GM23338 (cell line): ENCODE results near the gene CLCNKA. TPM values are rescaled to one million over a fixed set of nuclear protein-coding genes. Genes with fewer than 3 reads are reported as not detected.
"Not testable (repeated sequence)": the region's sequence is repeated elsewhere in the genome, so short reads cannot be mapped to it uniquely, and the experiment has no call there.

Experiments
- ATAC-seq: fragments of 200-7000 bp; cut with Tn5 transposase; 3 replicates; pipeline ENCODE4 v1.9.1; 2020
- DNase-seq: peaks from one replicate; pipeline ENCODE4 v3.0.0-alpha.2; 2015; ENCODE audit warnings: low spot score
- H2AFZ ChIP-seq: fragments of 200-600 bp; sonication (generic); 2 replicates; pipeline ENCODE4 v1.8.0; 2016; ENCODE audit warnings: antibody characterized with exemption, mild to moderate bottlenecking, moderate library complexity
- H3F3A ChIP-seq: fragments of 200-600 bp; sonication (generic); replicated peaks from 2 replicates; pipeline ENCODE4 v1.8.0; 2017; ENCODE audit warnings: antibody characterized with exemption, mixed run types, low read depth
- H3K27ac ChIP-seq: fragments of 200-600 bp; sonication (generic); 2 replicates; pipeline ENCODE4 v1.6.1; 2016; ENCODE audit warnings: low read depth
- H3K27me3 ChIP-seq: fragments of 200-600 bp; sonication (generic); 2 replicates; pipeline ENCODE4 v1.8.0; 2016; ENCODE audit warnings: mild to moderate bottlenecking, mixed run types, moderate library complexity; ENCODE audit not compliant: insufficient read depth
- H3K36me3 ChIP-seq: fragments of 200-600 bp; sonication (generic); 2 replicates; pipeline ENCODE4 v1.8.0; 2016; ENCODE audit warnings: mild to moderate bottlenecking; ENCODE audit not compliant: insufficient read depth
- H3K4me1 ChIP-seq: fragments of 200-600 bp; sonication (generic); 2 replicates; pipeline ENCODE4 v1.8.0; 2016; ENCODE audit warnings: mild to moderate bottlenecking, moderate library complexity; ENCODE audit not compliant: insufficient read depth
- H3K4me2 ChIP-seq: fragments of 200-600 bp; sonication (generic); 2 replicates; pipeline ENCODE4 v1.7.1; 2017; ENCODE audit warnings: mixed run types
- H3K4me3 ChIP-seq: fragments of 200-600 bp; sonication (generic); 2 replicates; pipeline ENCODE4 v1.6.1; 2016; ENCODE audit warnings: mixed run types
- H3K79me2 ChIP-seq: fragments of 200-600 bp; sonication (generic); replicated peaks from 2 replicates; pipeline ENCODE4 v1.8.0; 2017; ENCODE audit warnings: mild to moderate bottlenecking; ENCODE audit not compliant: insufficient read depth
- H3K9me2 ChIP-seq: fragments of 200-600 bp; sonication (generic); 2 replicates; pipeline ENCODE4 v1.8.0; 2017; ENCODE audit not compliant: insufficient read depth
- H4K20me1 ChIP-seq: fragments of 200-600 bp; sonication (generic); replicated peaks from 2 replicates; pipeline ENCODE4 v1.8.0; 2017; ENCODE audit warnings: mild to moderate bottlenecking; ENCODE audit not compliant: insufficient read depth
- H3K27ac Mint-ChIP-seq: 2 replicates; pipeline ENCODE4 v1.8.0; 2020; ENCODE audit warnings: inconsistent platforms, mild to moderate bottlenecking, moderate library complexity, mixed read lengths
- H3K27me3 Mint-ChIP-seq: 3 replicates; pipeline ENCODE4 v1.8.0; 2022; ENCODE audit warnings: low read depth, mild to moderate bottlenecking, moderate library complexity, mixed read lengths, inconsistent platforms; ENCODE audit not compliant: insufficient read depth, poor library complexity
- H3K36me3 Mint-ChIP-seq: 3 replicates; pipeline ENCODE4 v1.8.0; 2021; ENCODE audit warnings: low read depth, mild to moderate bottlenecking, inconsistent platforms, moderate library complexity, mixed read lengths
- H3K4me1 Mint-ChIP-seq: 3 replicates; pipeline ENCODE4 v1.8.0; 2020; ENCODE audit warnings: mild to moderate bottlenecking, inconsistent platforms, mixed read lengths
- H3K4me3 Mint-ChIP-seq: 3 replicates; pipeline ENCODE4 v1.8.0; 2021; ENCODE audit warnings: moderate library complexity, mild to moderate bottlenecking, inconsistent platforms, mixed read lengths
- H3K9me3 Mint-ChIP-seq: 3 replicates; pipeline ENCODE4 v1.8.0; 2020; ENCODE audit warnings: moderate library complexity, mild to moderate bottlenecking, inconsistent platforms, mixed read lengths
- CREB1 ChIP-seq: fragments of 250-450 bp; sonication (Bioruptor Pico); IDR thresholded peaks from 2 replicates; pipeline ENCODE4 v1.5.0; 2020; ENCODE audit warnings: low read depth, mild to moderate bottlenecking, moderate library complexity
- CTCF ChIP-seq, 2 experiments: fragments of 200-600 bp in 1 of 2; sonication (generic) in 1 of 2; conservative IDR thresholded peaks; 2 replicates each; pipeline versions ENCODE4 v1.5.1 to v1.6.1; 2016 to 2017; ENCODE audit warnings: antibody characterized with exemption in 2 of 2, low read depth in 2 of 2, mild to moderate bottlenecking in 2 of 2, moderate library complexity in 1 of 2
- ETS1 ChIP-seq: IDR thresholded peaks from 2 replicates; pipeline ENCODE4 v1.6.1; 2016; ENCODE audit warnings: antibody characterized with exemption
- EZH2 ChIP-seq: fragments of 200-600 bp; sonication (generic); IDR thresholded peaks from one replicate; pipeline ENCODE4 v1.8.0; 2017; ENCODE audit warnings: antibody characterized with exemption, mild to moderate bottlenecking, low read depth; ENCODE audit not compliant: unreplicated experiment
- EZH2phosphoT487 ChIP-seq: fragments of 200-600 bp; sonication (generic); IDR thresholded peaks from one replicate; pipeline ENCODE4 v1.8.1; 2018; ENCODE audit warnings: antibody characterized with exemption; ENCODE audit not compliant: unreplicated experiment
- JUNB ChIP-seq: IDR thresholded peaks from one replicate; pipeline ENCODE4 v1.6.1; 2016; ENCODE audit warnings: antibody characterized with exemption; ENCODE audit not compliant: unreplicated experiment
- POLR2AphosphoS5 ChIP-seq: IDR thresholded peaks from 2 replicates; pipeline ENCODE4 v1.6.1; 2016; ENCODE audit warnings: antibody characterized with exemption, low read depth
- STAT1 ChIP-seq: IDR thresholded peaks from one replicate; pipeline ENCODE4 v1.6.1; 2016; ENCODE audit warnings: antibody characterized with exemption; ENCODE audit not compliant: unreplicated experiment
- ZNF114 ChIP-seq: fragments of 250-450 bp; sonication (Bioruptor Pico); IDR thresholded peaks from 2 replicates; pipeline ENCODE4 v1.5.0; 2020; ENCODE audit warnings: mild to moderate bottlenecking, moderate library complexity
- ZNF331 ChIP-seq: fragments of 250-450 bp; sonication (Bioruptor Pico); IDR thresholded peaks from 2 replicates; pipeline ENCODE4 v1.5.0; 2020; ENCODE audit warnings: low read depth, mild to moderate bottlenecking, moderate library complexity
- ZNF462 ChIP-seq: fragments of 250-450 bp; sonication (Bioruptor Pico); IDR thresholded peaks from 2 replicates; pipeline ENCODE4 v1.5.0; 2020; ENCODE audit warnings: mild to moderate bottlenecking, moderate library complexity
- polyA plus RNA-seq: library from polyadenylated mRNA; unstranded; fragments of >200 nt; fragmentation: Nextera tagmentation; extraction: Ambion mirVana; gene quantifications from 2 replicates; pipeline ENCODE4 v1.2.1, GENCODE V29; 2016
- total RNA-seq: library from RNA; depleted of rRNA; stranded (reverse); fragments of >200 nt; shearing (Covaris generic); gene quantifications from 2 replicates; pipeline ENCODE4 v1.2.3, GENCODE V29; 2014

The CLCNKA gene
- total and polyA plus RNA-seq, 2 experiments from 2014 or later: 0.59 to 0.76 TPM

GRCh38 chr1:15977947-15978346, 43.9 kb upstream of the CLCNKA start:
- H3K4me3 Mint-ChIP-seq, H3K27me3 Mint-ChIP-seq: not testable (repeated sequence)

GRCh38 chr1:15981679-15982078, 40.2 kb upstream of the CLCNKA start:
- Histone ChIP-seq H3K27me3 (no peaks in the 10 kb centered on the region), H3K27ac (no peak overlapping the region), H3K4me1 (no peaks in the 10 kb centered on the region), H4K20me1 (no peaks in the 10 kb centered on the region), H3K4me2 (no peak overlapping the region), H3K79me2 (no peaks in the 10 kb centered on the region), H3K9me2 (no peaks in the 10 kb centered on the region), H2AFZ (no peak overlapping the region), H3K36me3 (no peaks in the 10 kb centered on the region), H3F3A (no peaks in the 10 kb centered on the region), H3K4me3 (no peak overlapping the region)
- no peak overlapping the region for H3K27ac Mint-ChIP-seq
- DNase-seq (no peak), ATAC-seq (no peak)
- H3K4me1 Mint-ChIP-seq: peaks cover 2% of the 10 kb centered on the region; the same call in 2 of the 3 replicates
- H3K27me3 Mint-ChIP-seq: peaks cover 2% of the 10 kb centered on the region
- no peak overlapping the region for H3K4me3 Mint-ChIP-seq
- no peaks in the 10 kb centered on the region; the same call in 2 of the 3 replicates for H3K36me3 Mint-ChIP-seq
- peaks cover 9% of the 10 kb centered on the region for H3K9me3 Mint-ChIP-seq
- TF ChIP-seq ZNF114 (CRISPR knock-in tag) (no peak), STAT1 (no peak), CREB1 (CRISPR knock-in tag) (no peak), CTCF (conservative IDR thresholded peaks at IDR 0.05; ENCODE audit: low read depth in 2 of 2) (no peak), EZH2phosphoT487 (no peak), ZNF462 (CRISPR knock-in tag) (no peak), EZH2 (no peak), ETS1 (no peak), POLR2AphosphoS5 (no peak), ZNF331 (no peak), JUNB (no peak)

More at GRCh38 chr1:15977947-15978346, 43.9 kb upstream of the CLCNKA start:
- H3K4me1 ChIP-seq, H3K27ac Mint-ChIP-seq, H3K9me2 ChIP-seq, H3K27me3 ChIP-seq, H4K20me1 ChIP-seq, H3K36me3 Mint-ChIP-seq, DNase-seq, H3K4me2 ChIP-seq, H3K27ac ChIP-seq, ATAC-seq, H3K36me3 ChIP-seq, H3K4me3 ChIP-seq, H2AFZ ChIP-seq, H3F3A ChIP-seq: not testable (repeated sequence)
- H3K79me2 ChIP-seq: peaks cover 23% of the 10 kb centered on the region
- H3K9me3 Mint-ChIP-seq: peaks cover 13% of the 10 kb centered on the region
- peaks cover 13% of the 10 kb centered on the region for H3K4me1 Mint-ChIP-seq
